ENCODE measurements around the gene ACMSD. TPM values are rescaled to one million over a fixed set of nuclear protein-coding genes. Genes with fewer than 3 reads are reported as not detected.
A peak's percentile ranks its signal among the peaks of the same experiment; 100 is the strongest.

ACMSD gene
- total and polyA plus RNA-seq, 3 experiments from 2014 or later: not detected

DNA sequence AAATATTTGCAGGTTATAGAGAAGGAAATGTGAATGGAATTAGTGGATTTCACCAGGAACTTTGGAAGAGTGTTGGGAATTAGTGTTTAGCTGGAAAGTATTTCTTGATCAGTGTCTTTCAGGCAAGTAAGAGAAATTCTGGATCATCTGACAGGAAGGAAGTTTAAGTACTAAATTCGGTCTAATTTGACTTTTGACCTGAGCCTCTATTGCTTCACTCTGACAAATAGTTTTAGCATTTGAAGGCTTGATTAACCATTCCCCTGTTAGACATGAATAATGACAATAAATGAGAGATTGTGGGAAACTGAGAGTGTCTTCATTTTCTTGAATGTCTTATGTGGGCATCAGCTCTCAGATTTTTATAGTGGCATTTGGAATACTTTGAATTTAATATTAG is 96.2 kb downstream of the ACMSD start:
- H3K36me3 Mint-ChIP-seq: peaks cover 0 to 59% (median 15%) of the 10 kb centered on the region in 3 donors
- peak overlapping the region in 2 of 7 donors; percentile 8 to 33 for H3K4me3 Mint-ChIP-seq
- Histone ChIP-seq H3K4me1 (ENCODE audit: insufficient read depth, low read length) (peaks cover 39% of the 10 kb centered on the region), H3K9me3 (ENCODE audit: low read length) (no peaks in the 10 kb centered on the region), H3K27ac (ENCODE audit: low read depth, low read length) (no peak overlapping the region), H3K4me3 (ENCODE audit: low read length) (no peak overlapping the region), H3K27me3 (ENCODE audit: insufficient read depth, low read length, poor library complexity, severe bottlenecking) (no peaks in the 10 kb centered on the region), H3K36me3 (ENCODE audit: insufficient read depth, low read length) (peaks cover 6% of the 10 kb centered on the region)
- H3K4me1 Mint-ChIP-seq: peaks cover 62 to 87% (median 81%) of the 10 kb centered on the region in 3 donors
- H3K27me3 Mint-ChIP-seq: no peaks in the 10 kb centered on the region
- DNase-seq: no peak
- peak overlapping the region in 6 of 8 donors; percentile 8 to 73 (median 23) for H3K27ac Mint-ChIP-seq
- ChIA-PET POLR2A (no interaction called here), CTCF (no interaction called here)
- no peaks in the 10 kb centered on the region for H3K9me3 Mint-ChIP-seq

- H3K4me3 Mint-ChIP-seq: no peak overlapping the region
- Histone ChIP-seq H3K4me3 (ENCODE audit: low read length) (no peak overlapping the region), H3K27me3 (ENCODE audit: insufficient read depth, low read length, poor library complexity, severe bottlenecking) (no peaks in the 10 kb centered on the region), H3K36me3 (ENCODE audit: insufficient read depth, low read length) (peaks cover 18% of the 10 kb centered on the region), H3K9me3 (ENCODE audit: low read length) (no peaks in the 10 kb centered on the region), H3K27ac (ENCODE audit: low read depth, low read length) (no peak overlapping the region), H3K4me1 (ENCODE audit: insufficient read depth, low read length) (peaks cover 34% of the 10 kb centered on the region)
- H3K36me3 Mint-ChIP-seq: peaks cover 0 to 63% (median 14%) of the 10 kb centered on the region in 3 donors
- no peaks in the 10 kb centered on the region for H3K27me3 Mint-ChIP-seq
- CTCF ChIA-PET: no interaction called here
- H3K27ac Mint-ChIP-seq: peak overlapping the region in 2 of 8 donors; percentile 23 to 47
- no peak for DNase-seq
- POLR2A ChIA-PET: no interaction called here
- no peaks in the 10 kb centered on the region for H3K9me3 Mint-ChIP-seq
- peaks cover 47 to 72% (median 67%) of the 10 kb centered on the region in 3 donors for H3K4me1 Mint-ChIP-seq
Observed at GRCh38 chr2:134936691-134937090, 98.3 kb downstream of the ACMSD start.

GRCh38 chr2:134943540-134943939 is 105.1 kb downstream of the ACMSD start:
- CTCF ChIA-PET: no interaction called here
- Mint-ChIP-seq H3K27me3 (no peaks in the 10 kb centered on the region), H3K4me3 (no peak overlapping the region), H3K4me1 (peaks cover 10 to 45% (median 14%) of the 10 kb centered on the region in 3 donors), H3K36me3 (peaks cover 3 to 79% (median 16%) of the 10 kb centered on the region in 3 donors), H3K27ac (no peak overlapping the region), H3K9me3 (no peaks in the 10 kb centered on the region)
- Histone ChIP-seq H3K27ac (ENCODE audit: low read depth, low read length) (no peak overlapping the region), H3K4me3 (ENCODE audit: low read length) (no peak overlapping the region), H3K36me3 (ENCODE audit: insufficient read depth, low read length) (peaks cover 31% of the 10 kb centered on the region), H3K4me1 (ENCODE audit: insufficient read depth, low read length) (no peaks in the 10 kb centered on the region), H3K27me3 (ENCODE audit: insufficient read depth, low read length, poor library complexity, severe bottlenecking) (no peaks in the 10 kb centered on the region), H3K9me3 (ENCODE audit: low read length) (no peaks in the 10 kb centered on the region)
- no peak for DNase-seq
- POLR2A ChIA-PET: no interaction called here

GRCh38 chr2:134944975-134945374 is 106.6 kb downstream of the ACMSD start:
- ChIA-PET POLR2A (no interaction called here), CTCF (no interaction called here)
- DNase-seq: no peak
- Mint-ChIP-seq H3K27ac (peak overlapping the region in 2 of 8 donors; percentile 13 to 45), H3K4me3 (no peak overlapping the region), H3K27me3 (no peaks in the 10 kb centered on the region), H3K36me3 (peaks cover 3 to 80% (median 15%) of the 10 kb centered on the region in 3 donors), H3K9me3 (no peaks in the 10 kb centered on the region), H3K4me1 (peaks cover 14 to 51% (median 17%) of the 10 kb centered on the region in 3 donors)
- Histone ChIP-seq H3K9me3 (ENCODE audit: low read length) (no peaks in the 10 kb centered on the region), H3K4me1 (ENCODE audit: insufficient read depth, low read length) (peaks cover under 1% of the 10 kb centered on the region), H3K27me3 (ENCODE audit: insufficient read depth, low read length, poor library complexity, severe bottlenecking) (no peaks in the 10 kb centered on the region), H3K27ac (ENCODE audit: low read depth, low read length) (no peak overlapping the region), H3K4me3 (ENCODE audit: low read length) (no peak overlapping the region), H3K36me3 (ENCODE audit: insufficient read depth, low read length) (peaks cover 31% of the 10 kb centered on the region)

GRCh38 chr2:134946073-134946472 is 107.7 kb downstream of the ACMSD start:
- Histone ChIP-seq H3K27me3 (ENCODE audit: insufficient read depth, low read length, poor library complexity, severe bottlenecking) (no peaks in the 10 kb centered on the region), H3K4me3 (ENCODE audit: low read length) (no peak overlapping the region), H3K36me3 (ENCODE audit: insufficient read depth, low read length) (peaks cover 24% of the 10 kb centered on the region), H3K4me1 (ENCODE audit: insufficient read depth, low read length) (peaks cover 5% of the 10 kb centered on the region), H3K27ac (ENCODE audit: low read depth, low read length) (no peak overlapping the region), H3K9me3 (ENCODE audit: low read length) (no peaks in the 10 kb centered on the region)
- Mint-ChIP-seq H3K4me3 (no peak overlapping the region), H3K27me3 (no peaks in the 10 kb centered on the region), H3K9me3 (no peaks in the 10 kb centered on the region), H3K27ac (peak overlapping the region in 1 of 8 donors; percentile 6), H3K36me3 (peaks cover 3 to 84% (median 15%) of the 10 kb centered on the region in 3 donors), H3K4me1 (peaks cover 19 to 55% (median 23%) of the 10 kb centered on the region in 3 donors)
- CTCF ChIA-PET: no interaction called here
- POLR2A ChIA-PET: no interaction called here
- DNase-seq: no peak

DNA sequence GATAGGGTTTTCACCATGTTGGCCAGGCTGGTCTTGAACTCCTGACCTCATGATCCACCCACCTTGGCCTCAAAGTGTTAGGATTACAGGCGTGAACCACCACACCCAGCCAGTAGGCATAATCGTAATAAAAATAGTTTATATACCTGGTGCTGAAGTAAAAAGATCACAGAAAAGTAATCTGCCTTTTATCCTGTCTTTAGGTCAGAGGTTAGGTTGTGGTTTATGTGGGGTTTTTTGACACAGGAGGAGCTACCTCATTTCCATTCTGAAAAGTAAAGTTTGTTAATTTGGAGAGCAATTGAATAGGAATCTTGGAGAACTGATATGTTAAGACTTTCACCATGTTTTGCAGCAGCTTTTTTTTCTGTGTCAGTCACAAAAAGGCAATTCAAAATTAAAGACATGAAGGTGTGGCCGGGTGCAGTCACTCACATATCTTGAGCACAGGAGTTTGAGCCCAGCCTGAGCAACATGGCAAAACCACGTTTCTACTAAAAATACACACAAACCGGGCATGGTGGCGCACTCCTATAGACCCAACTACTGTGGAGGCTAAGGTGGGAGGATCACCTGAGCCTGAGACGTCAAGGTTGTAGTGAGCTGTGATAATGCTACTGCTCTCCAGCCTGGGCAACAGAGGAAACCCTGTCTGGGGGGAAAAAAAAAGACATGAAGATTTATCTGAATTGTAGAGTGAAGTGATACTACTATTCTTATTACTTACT is 111.7 kb downstream of the ACMSD start:
- peaks cover 3 to 88% (median 21%) of the 10 kb centered on the region in 3 donors for H3K36me3 Mint-ChIP-seq
- ChIA-PET CTCF (interaction anchor here (1.5 kb wide), 1 partner anchor 54 kb away, joined by 3 read pairs; no protein-coding TSS in a partner anchor), POLR2A (interaction anchor here (1.0 kb wide), 1 partner anchor 9 kb away, joined by 6 read pairs; no protein-coding TSS in a partner anchor)
- H3K27ac ChIP-seq (ENCODE audit: low read depth, low read length): no peak overlapping the region
- peaks cover 5% of the 10 kb centered on the region for H3K4me1 ChIP-seq (ENCODE audit: insufficient read depth, low read length)
- H3K4me3 ChIP-seq (ENCODE audit: low read length): no peak overlapping the region
- peaks cover 44% of the 10 kb centered on the region for H3K36me3 ChIP-seq (ENCODE audit: insufficient read depth, low read length)
- no peaks in the 10 kb centered on the region for H3K27me3 ChIP-seq (ENCODE audit: insufficient read depth, low read length, poor library complexity, severe bottlenecking)
- H3K27ac Mint-ChIP-seq: peak overlapping the region in 5 of 8 donors; percentile 15 to 75 (median 55)
- H3K4me1 Mint-ChIP-seq: peaks cover 12 to 37% (median 26%) of the 10 kb centered on the region in 3 donors
- no peaks in the 10 kb centered on the region for H3K9me3 ChIP-seq (ENCODE audit: low read length)
- no peak for DNase-seq
- no peaks in the 10 kb centered on the region for H3K9me3 Mint-ChIP-seq
- H3K4me3 Mint-ChIP-seq: no peak overlapping the region
- H3K27me3 Mint-ChIP-seq: no peaks in the 10 kb centered on the region

DNA sequence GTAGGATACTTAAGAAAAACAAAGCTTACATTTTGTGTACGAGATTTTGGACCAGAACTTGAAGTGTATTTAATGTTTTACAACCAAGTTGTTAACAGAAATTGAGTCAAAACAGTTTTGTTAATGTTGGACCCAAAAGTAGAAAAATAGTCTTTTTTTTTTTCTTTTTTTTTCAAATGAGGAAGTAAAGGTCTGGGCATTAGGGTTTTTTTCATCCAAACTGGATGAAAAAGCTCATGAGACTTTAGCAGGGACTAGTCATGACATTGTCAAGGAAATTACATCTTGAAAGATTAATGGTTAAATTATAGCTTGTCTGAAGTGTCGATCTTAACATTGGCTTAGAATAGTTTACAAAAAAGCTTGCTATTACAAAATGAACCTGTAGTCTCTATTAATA is 112.5 kb downstream of the ACMSD start:
- DNase-seq: no peak
- ChIA-PET CTCF (interaction anchor here (1.5 kb wide), 1 partner anchor 53 kb away, joined by 3 read pairs; no protein-coding TSS in a partner anchor), POLR2A (interaction anchor here (1.0 kb wide), 1 partner anchor 8 kb away, joined by 6 read pairs; no protein-coding TSS in a partner anchor)
- peaks cover 12 to 31% (median 26%) of the 10 kb centered on the region in 3 donors for H3K4me1 Mint-ChIP-seq
- H3K27ac Mint-ChIP-seq: peak overlapping the region in 1 of 8 donors; percentile 71
- no peaks in the 10 kb centered on the region for H3K9me3 Mint-ChIP-seq
- H3K36me3 Mint-ChIP-seq: peaks cover 0 to 86% (median 19%) of the 10 kb centered on the region in 3 donors
- H3K27me3 ChIP-seq (ENCODE audit: insufficient read depth, low read length, poor library complexity, severe bottlenecking): no peaks in the 10 kb centered on the region
- no peak overlapping the region for H3K27ac ChIP-seq (ENCODE audit: low read depth, low read length)
- no peak overlapping the region for H3K4me3 Mint-ChIP-seq
- H3K4me3 ChIP-seq (ENCODE audit: low read length): no peak overlapping the region
- H3K36me3 ChIP-seq (ENCODE audit: insufficient read depth, low read length): peaks cover 47% of the 10 kb centered on the region
- H3K4me1 ChIP-seq (ENCODE audit: insufficient read depth, low read length): peaks cover 5% of the 10 kb centered on the region
- H3K9me3 ChIP-seq (ENCODE audit: low read length): no peaks in the 10 kb centered on the region
- no peaks in the 10 kb centered on the region for H3K27me3 Mint-ChIP-seq

Data from CD8-positive, alpha-beta memory T cell (primary cell).